K562 (cell line): Measurements from ENCODE around the gene EHBP1L1. TPM values are rescaled to one million over a fixed set of nuclear protein-coding genes. Genes with fewer than 3 reads are reported as not detected.
A peak's percentile ranks its signal among the peaks of the same experiment; 100 is the strongest.

ENCODE experiments used
- BRCA1 ChIP-seq, 2 experiments: fragments of 450-650 bp in 1 of 2; sonication (generic) in 1 of 2; formaldehyde crosslinking in 1 of 2; IDR thresholded peaks; 2 replicates each; pipeline versions ENCODE4 v1.5.0 to v1.6.1; 2017 to 2020; ENCODE audit warnings: mild to moderate bottlenecking in 1 of 2, missing genetic modification reagents in 1 of 2
- CBFB ChIP-seq: sonication (generic); formaldehyde crosslinking; IDR thresholded peaks from 2 replicates; pipeline ENCODE4 v1.4.0; 2020; ENCODE audit warnings: mild to moderate bottlenecking, missing genetic modification reagents
- CREB3L1 ChIP-seq: fragments of 450-650 bp; IDR thresholded peaks from 2 replicates; pipeline ENCODE4 v1.6.1; 2014; ENCODE audit warnings: low read depth, mild to moderate bottlenecking, moderate library complexity, borderline replicate concordance
- ELK1 ChIP-seq: sonication (generic); formaldehyde crosslinking; IDR thresholded peaks from 2 replicates; pipeline ENCODE4 v1.8.1; 2022; ENCODE audit warnings: missing genetic modification reagents
- HMGXB4 ChIP-seq: sonication (generic); formaldehyde crosslinking; IDR thresholded peaks from 2 replicates; pipeline ENCODE4 v1.8.1; 2023; ENCODE audit warnings: mild to moderate bottlenecking, missing genetic modification reagents
- KHSRP ChIP-seq: fragments of 450-650 bp; IDR thresholded peaks from 2 replicates; pipeline ENCODE4 v1.6.1; 2017
- KLF1 ChIP-seq: fragments of 450-650 bp; IDR thresholded peaks from 2 replicates; pipeline ENCODE4 v1.6.1; 2016; ENCODE audit warnings: missing genetic modification characterization, missing compliant biosample characterization
- MTA2 ChIP-seq: fragments of 450-650 bp; IDR thresholded peaks from 2 replicates; pipeline ENCODE4 v1.6.1; 2016; ENCODE audit warnings: low read depth
- NR2C2 ChIP-seq, 2 experiments: fragments of 200-800 bp in 1 of 2; sonication (Bioruptor generic) in 1 of 2; sonication (generic) in 1 of 2; formaldehyde crosslinking in 1 of 2; IDR thresholded peaks; 2 replicates each; pipeline versions ENCODE4 v1.6.1 to v1.8.0; 2016 to 2022; ENCODE audit warnings: mild to moderate bottlenecking in 1 of 2, missing compliant biosample characterization in 1 of 2, missing genetic modification characterization in 1 of 2, missing genetic modification reagents in 1 of 2
- USF1 ChIP-seq: sonication (generic); formaldehyde crosslinking; IDR thresholded peaks from 2 replicates; pipeline ENCODE4 v1.9.0; 2022; ENCODE audit warnings: mild to moderate bottlenecking, missing genetic modification reagents
- YBX1 ChIP-seq: fragments of 450-650 bp; IDR thresholded peaks from 2 replicates; pipeline ENCODE4 v1.7.1; 2016; ENCODE audit warnings: mild to moderate bottlenecking
- ZBTB11 ChIP-seq, 3 experiments: fragments of 200-800 bp in 1 of 3; fragments of 250-450 bp in 1 of 3; fragments of 450-650 bp in 1 of 3; sonication (Bioruptor Pico) in 1 of 3; sonication (Bioruptor generic) in 1 of 3; formaldehyde crosslinking in 1 of 3; IDR thresholded peaks; 2 replicates each; pipeline versions ENCODE4 v1.6.1 to v1.8.0; 2016 to 2022; ENCODE audit warnings: mild to moderate bottlenecking in 2 of 3, missing genetic modification characterization in 2 of 3, missing compliant biosample characterization in 1 of 3, moderate library complexity in 1 of 3
- ZNF395 ChIP-seq: fragments of 200-800 bp; sonication (Bioruptor generic); IDR thresholded peaks from 2 replicates; pipeline ENCODE4 v1.6.1; 2017; ENCODE audit warnings: missing genetic modification characterization, missing compliant biosample characterization
- ZNF76 ChIP-seq: fragments of 250-450 bp; sonication (Bioruptor Pico); IDR thresholded peaks from 2 replicates; pipeline ENCODE4 v1.4.0; 2020; ENCODE audit warnings: mild to moderate bottlenecking, moderate library complexity, borderline replicate concordance
- polyA plus RNA-seq, 8 experiments: library from polyadenylated mRNA; depleted of rRNA in 4 of 8; stranded (reverse) in 5 of 8; unstranded in 3 of 8; fragments of >200 nt; fragmentation: Nextera tagmentation in 2 of 8; fragmentation: Illumina TruSeq in 1 of 8; extraction: Ambion mirVana in 2 of 8; extraction: Trizol in 1 of 8; gene quantifications; 2 replicates each; pipeline versions ENCODE4 v1.2.1 to v1.2.3, GENCODE V29; 2011 to 2014; ENCODE audit warnings: inconsistent platforms in 1 of 8, missing spikeins in 1 of 8
- total RNA-seq, 7 experiments: library from RNA; depleted of rRNA in 6 of 7; stranded (reverse); fragments of >200 nt in 6 of 7; fragmentation: Illumina TruSeq in 2 of 7; extraction: Trizol in 2 of 7; gene quantifications; 2 replicates each; pipeline versions ENCODE4 v1.2.1 to v1.2.3, GENCODE V29; 2011 to 2021; ENCODE audit warnings: low replicate concordance in 1 of 7

The EHBP1L1 gene
- total and polyA plus RNA-seq, 9 of the 15 experiments (the other 6 are each of a cell fraction or from before 2014, with no cell fraction given), result 0.03 to 87.1 (median 26.3) TPM

- TF ChIP-seq ZNF395 (CRISPR knock-in tag), result no peak; the same call in 1 of the 2 replicates
- peak; percentile 35; the same call in 1 of the 2 replicates for TF ChIP-seq CREB3L1
- 0 out of 2 replicates have a peak, but pooled peaks have one; percentile 22 for TF ChIP-seq KLF1 (tag)
- peak; percentile 38 to 96 (median 76); a peak in 5 of 6 replicates for TF ChIP-seq ZBTB11 (CRISPR knock-in tag; IDR thresholded peaks at IDR 0.05)
- peak; percentile 72 for TF ChIP-seq USF1 (CRISPR knock-in tag)
- TF ChIP-seq NR2C2 (CRISPR knock-in tag; IDR thresholded peaks at IDR 0.05), result peak; percentile 75
- TF ChIP-seq NR2C2 (tag; IDR thresholded peaks at IDR 0.05), result peak; percentile 90
- 0 out of 2 replicates have a peak, but pooled peaks have one; percentile 33 for TF ChIP-seq ZNF76 (CRISPR knock-in tag)
- 0 out of 2 replicates have a peak, but pooled peaks have one; percentile 27 for TF ChIP-seq MTA2
- TF ChIP-seq CBFB (CRISPR knock-in tag), result peak; percentile 62; the same call in 1 of the 2 replicates
- no peak for TF ChIP-seq KHSRP
- no peak for TF ChIP-seq BRCA1 (IDR thresholded peaks at IDR 0.05)
- no peak for TF ChIP-seq BRCA1 (CRISPR knock-in tag; IDR thresholded peaks at IDR 0.05)
- TF ChIP-seq ELK1 (CRISPR knock-in tag), result no peak
- TF ChIP-seq YBX1, result no peak
- no peak for TF ChIP-seq HMGXB4
Measured at GRCh38 chr11:65540290-65541092, 35.4 kb upstream of the EHBP1L1 start (continued).
